PC-9 (cell line): ENCODE results near the gene SCCPDH.

ENCODE experiments used
- EZH2 ChIP-seq: fragments of 200-600 bp; sonication (generic); IDR thresholded peaks from 2 replicates; pipeline ENCODE4 v1.8.0; 2017; ENCODE audit warnings: antibody characterized with exemption, low read depth
- TF ChIP-seq, protein P1 (sequence below): fragments of 200-600 bp; sonication (generic); conservative IDR thresholded peaks from 2 replicates; pipeline ENCODE4 v1.6.1; 2017; ENCODE audit warnings: mixed run types, antibody characterized with exemption, mild to moderate bottlenecking, moderate library complexity

DNA sequence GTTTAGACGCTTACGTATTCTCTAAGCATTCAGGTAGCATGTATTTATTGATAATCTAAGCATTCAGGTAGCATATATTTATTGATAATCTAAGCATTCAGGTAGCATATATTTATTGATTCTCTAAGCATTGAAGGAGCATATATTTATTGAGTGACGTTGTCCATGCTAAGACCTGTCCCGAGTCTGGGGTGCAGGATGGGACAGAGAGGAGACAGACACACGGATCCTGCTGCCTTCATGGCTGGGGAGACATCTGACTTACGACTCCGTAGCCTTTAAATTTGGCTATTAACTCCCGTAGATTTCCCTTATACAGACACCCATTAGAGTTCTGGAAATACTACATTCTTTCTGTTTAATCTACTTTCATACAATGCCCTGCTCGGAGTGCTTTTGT, 982 bp downstream of the SCCPDH start:
- TF ChIP-seq, protein P1, sequence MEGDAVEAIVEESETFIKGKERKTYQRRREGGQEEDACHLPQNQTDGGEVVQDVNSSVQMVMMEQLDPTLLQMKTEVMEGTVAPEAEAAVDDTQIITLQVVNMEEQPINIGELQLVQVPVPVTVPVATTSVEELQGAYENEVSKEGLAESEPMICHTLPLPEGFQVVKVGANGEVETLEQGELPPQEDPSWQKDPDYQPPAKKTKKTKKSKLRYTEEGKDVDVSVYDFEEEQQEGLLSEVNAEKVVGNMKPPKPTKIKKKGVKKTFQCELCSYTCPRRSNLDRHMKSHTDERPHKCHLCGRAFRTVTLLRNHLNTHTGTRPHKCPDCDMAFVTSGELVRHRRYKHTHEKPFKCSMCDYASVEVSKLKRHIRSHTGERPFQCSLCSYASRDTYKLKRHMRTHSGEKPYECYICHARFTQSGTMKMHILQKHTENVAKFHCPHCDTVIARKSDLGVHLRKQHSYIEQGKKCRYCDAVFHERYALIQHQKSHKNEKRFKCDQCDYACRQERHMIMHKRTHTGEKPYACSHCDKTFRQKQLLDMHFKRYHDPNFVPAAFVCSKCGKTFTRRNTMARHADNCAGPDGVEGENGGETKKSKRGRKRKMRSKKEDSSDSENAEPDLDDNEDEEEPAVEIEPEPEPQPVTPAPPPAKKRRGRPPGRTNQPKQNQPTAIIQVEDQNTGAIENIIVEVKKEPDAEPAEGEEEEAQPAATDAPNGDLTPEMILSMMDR, result no peak
- no peak for TF ChIP-seq EZH2
